Gastroesophageal sphincter (tissue), 4 donors: Measurements from ENCODE around the gene HMGN4. TPM values are rescaled to one million over a fixed set of nuclear protein-coding genes. Genes with fewer than 3 reads are reported as not detected.
"Not testable (repeated sequence)": the region's sequence is repeated elsewhere in the genome, so short reads cannot be mapped to it uniquely, and the experiment has no call there.

ENCODE experiments used
- ATAC-seq: fragments of 150-250 bp; one replicate; pipeline ENCODE4 v1.9.1; 2016; ENCODE audit warnings: mild to moderate bottlenecking, moderate library complexity
- H3K27ac ChIP-seq, 4 donors: fragments of 200-600 bp; sonication (generic) in 3 of 4; 1 replicate in 3 of 4; 2 replicates in 1 of 4; pipeline ENCODE4 v1.5.1; 2016 to 2019
- H3K27me3 ChIP-seq: fragments of 200-600 bp; sonication (generic); one replicate; pipeline ENCODE4 v1.5.1; 2019
- H3K36me3 ChIP-seq, 2 donors: fragments of 200-600 bp; sonication (generic); one replicate each; pipeline ENCODE4 v1.5.1; 2019; ENCODE audit warnings: control low read depth in 1 of 2
- H3K4me1 ChIP-seq, 3 donors: fragments of 200-600 bp; sonication (generic); 1 replicate in 2 of 3; 2 replicates in 1 of 3; pipeline ENCODE4 v1.5.1; 2016 to 2019; ENCODE audit warnings: control low read depth in 2 of 3
- H3K4me3 ChIP-seq, 2 donors: fragments of 200-600 bp; sonication (generic); one replicate each; pipeline ENCODE4 v1.5.1; 2019; ENCODE audit warnings: mild to moderate bottlenecking in 1 of 2, moderate library complexity in 1 of 2
- H3K9me3 ChIP-seq, 3 donors: fragments of 200-600 bp; sonication (generic); one replicate each; pipeline ENCODE4 v1.5.1; 2017 to 2019; ENCODE audit warnings: control low read depth in 2 of 3
- EP300 ChIP-seq: sonication (generic); formaldehyde crosslinking; IDR thresholded peaks from one replicate; pipeline ENCODE4 v1.6.1; 2017; ENCODE audit warnings: antibody characterized with exemption, mild to moderate bottlenecking
- POLR2A ChIP-seq, 2 donors: fragments of 450-650 bp; IDR thresholded peaks; one replicate each; pipeline ENCODE4 v1.6.1; 2017; ENCODE audit warnings: antibody characterized with exemption in 2 of 2, mild to moderate bottlenecking in 2 of 2, moderate library complexity in 1 of 2
- POLR2AphosphoS5 ChIP-seq: sonication (generic); formaldehyde crosslinking; IDR thresholded peaks from one replicate; pipeline ENCODE4 v1.6.1; 2017; ENCODE audit warnings: antibody characterized with exemption
- WGBS, 2 donors: methylation state at CpG; one replicate each; pipeline ENCODE4 v1.1.5; 2018; ENCODE audit warnings: low coverage in 1 of 2; 5-methylcytosine and 5-hydroxymethylcytosine counted together
- total RNA-seq, 4 donors: library from RNA; depleted of rRNA; stranded (reverse); fragments of >200 nt; gene quantifications; one replicate each; pipeline ENCODE4 v1.1.0, GENCODE V29; 2016
- TF ChIP-seq, protein P1 (sequence below), 4 experiments: fragments of 200-600 bp in 2 of 4; fragments of 450-650 bp in 2 of 4; sonication (generic) in 1 of 4; IDR thresholded peaks; one replicate each; pipeline ENCODE4 v1.5.1; 2017 to 2019; ENCODE audit warnings: antibody characterized with exemption in 4 of 4, mild to moderate bottlenecking in 2 of 4, moderate library complexity in 2 of 4

The HMGN4 gene
- total RNA-seq, 4 donors from 2014 or later = 80.5 to 121 (median 91.6) TPM

DNA sequence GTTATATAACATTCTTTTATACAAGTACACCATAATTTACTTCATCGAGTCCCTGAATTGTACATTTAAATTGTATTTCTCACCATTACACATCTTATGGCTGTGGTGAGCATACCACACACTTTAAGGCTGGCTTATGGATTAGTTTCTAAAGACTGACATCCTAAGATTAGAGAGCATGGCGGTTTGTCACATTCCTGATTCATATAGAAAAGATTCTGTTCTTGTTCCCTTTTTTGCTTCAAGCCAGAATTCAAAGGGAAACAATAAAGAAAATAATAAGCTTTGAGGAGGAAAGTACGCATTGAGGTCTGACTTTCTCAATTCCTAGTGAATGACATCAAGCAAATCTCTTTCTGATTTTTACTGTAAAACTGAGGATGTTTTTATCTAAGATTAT lies 35.5 kb upstream of the HMGN4 start:
- Histone ChIP-seq H3K4me1 (peaks cover 0 to 12% (median 5%) of the 10 kb centered on the region in 3 donors), H3K9me3 (no peaks in the 10 kb centered on the region), H3K36me3 (no peaks in the 10 kb centered on the region), H3K27ac (no peak overlapping the region), H3K4me3 (no peak overlapping the region), H3K27me3 (peaks cover 53% of the 10 kb centered on the region)
- no peak for TF ChIP-seq POLR2A (IDR thresholded peaks at IDR 0.05)
- TF ChIP-seq EP300 = no peak
- TF ChIP-seq POLR2AphosphoS5 = no peak
- TF ChIP-seq, protein P1, sequence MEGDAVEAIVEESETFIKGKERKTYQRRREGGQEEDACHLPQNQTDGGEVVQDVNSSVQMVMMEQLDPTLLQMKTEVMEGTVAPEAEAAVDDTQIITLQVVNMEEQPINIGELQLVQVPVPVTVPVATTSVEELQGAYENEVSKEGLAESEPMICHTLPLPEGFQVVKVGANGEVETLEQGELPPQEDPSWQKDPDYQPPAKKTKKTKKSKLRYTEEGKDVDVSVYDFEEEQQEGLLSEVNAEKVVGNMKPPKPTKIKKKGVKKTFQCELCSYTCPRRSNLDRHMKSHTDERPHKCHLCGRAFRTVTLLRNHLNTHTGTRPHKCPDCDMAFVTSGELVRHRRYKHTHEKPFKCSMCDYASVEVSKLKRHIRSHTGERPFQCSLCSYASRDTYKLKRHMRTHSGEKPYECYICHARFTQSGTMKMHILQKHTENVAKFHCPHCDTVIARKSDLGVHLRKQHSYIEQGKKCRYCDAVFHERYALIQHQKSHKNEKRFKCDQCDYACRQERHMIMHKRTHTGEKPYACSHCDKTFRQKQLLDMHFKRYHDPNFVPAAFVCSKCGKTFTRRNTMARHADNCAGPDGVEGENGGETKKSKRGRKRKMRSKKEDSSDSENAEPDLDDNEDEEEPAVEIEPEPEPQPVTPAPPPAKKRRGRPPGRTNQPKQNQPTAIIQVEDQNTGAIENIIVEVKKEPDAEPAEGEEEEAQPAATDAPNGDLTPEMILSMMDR (IDR thresholded peaks at IDR 0.05) = no peak
- ATAC-seq = no peak
- WGBS, 2 donors = 95 to 100% methylated on average over 2 to 3 of the region's 3 CpGs

DNA sequence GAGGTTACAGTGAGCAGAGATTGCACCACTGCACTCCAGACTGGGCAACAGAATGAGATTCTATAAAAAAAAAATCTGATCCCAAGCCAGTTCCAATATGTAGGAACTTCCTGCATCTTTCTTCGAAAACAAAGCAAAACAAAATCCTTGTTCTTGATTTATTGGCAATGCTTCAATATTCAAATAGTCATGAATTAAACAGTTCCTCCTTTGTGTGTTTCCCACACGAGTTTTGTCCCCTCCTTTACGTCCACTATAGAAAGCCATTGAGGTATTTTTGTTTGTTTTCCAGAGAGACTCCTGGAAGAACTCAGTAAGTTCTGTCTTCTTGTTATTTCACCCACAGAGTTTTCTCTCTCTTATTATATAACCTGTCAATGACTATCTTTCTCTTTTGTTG lies 30.5 kb upstream of the HMGN4 start:
- Histone ChIP-seq H3K27me3 (peaks cover 31% of the 10 kb centered on the region), H3K27ac (no peak overlapping the region), H3K36me3 (no peaks in the 10 kb centered on the region), H3K4me1 (no peaks in the 10 kb centered on the region), H3K4me3 (no peak overlapping the region), H3K9me3 (no peaks in the 10 kb centered on the region)
- no peak for TF ChIP-seq EP300
- no peak for TF ChIP-seq POLR2AphosphoS5
- TF ChIP-seq, protein P1 (IDR thresholded peaks at IDR 0.05) = no peak
- no peak for TF ChIP-seq POLR2A (IDR thresholded peaks at IDR 0.05)
- WGBS, 2 donors = 67 to 81% methylated on average over 3 of the region's 3 CpGs
- ATAC-seq = no peak

DNA sequence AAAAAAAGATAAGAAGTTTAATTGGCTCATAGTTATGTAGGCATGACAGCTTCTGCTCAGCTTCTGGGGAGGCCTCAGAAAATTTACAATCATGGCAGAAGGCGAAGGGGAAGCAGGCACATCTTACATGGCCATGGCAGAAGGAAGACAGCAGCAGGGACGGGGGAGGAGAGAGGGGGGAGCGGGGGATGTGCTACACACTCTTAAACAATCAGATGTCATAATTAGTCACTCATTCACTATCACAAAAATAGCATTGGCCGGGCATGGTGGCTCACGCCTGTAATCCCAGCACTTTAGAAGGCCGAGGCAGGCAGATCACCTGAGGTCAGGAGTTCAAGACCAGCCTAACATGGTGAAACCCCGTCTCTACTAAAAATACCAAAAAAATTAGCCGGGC lies 27.1 kb upstream of the HMGN4 start:
- not testable (repeated sequence) for H3K9me3 ChIP-seq, H3K4me3 ChIP-seq, H3K36me3 ChIP-seq, ATAC-seq, H3K27ac ChIP-seq, H3K27me3 ChIP-seq, H3K4me1 ChIP-seq
- 92% methylated on average over 3 of the region's 8 CpGs; no CpG with 5 or more reads in 1 of the 2 donors for WGBS, 2 donors

DNA sequence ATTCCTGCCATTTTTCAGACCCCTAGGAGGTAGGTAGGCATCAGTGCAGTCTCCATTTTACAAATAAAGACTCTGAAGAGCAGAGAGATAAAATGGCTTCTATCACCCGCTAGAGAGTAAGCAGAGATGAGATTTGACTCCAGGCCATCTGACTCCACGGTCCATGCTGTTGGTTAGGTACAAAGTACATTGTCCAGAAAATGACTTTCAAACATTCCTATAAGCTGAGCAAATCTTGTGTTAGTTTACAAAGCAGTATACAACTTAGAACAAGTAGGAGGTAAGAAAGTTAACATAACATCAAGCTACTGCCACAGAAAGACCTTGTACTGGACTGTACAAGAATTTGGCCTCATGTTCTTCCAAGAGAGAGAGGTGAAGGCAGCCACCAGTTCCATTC lies 23.2 kb upstream of the HMGN4 start:
- ATAC-seq = no peak
- Histone ChIP-seq H3K9me3 (no peaks in the 10 kb centered on the region), H3K4me1 (peaks cover 0 to under 1% (median 0%) of the 10 kb centered on the region in 3 donors), H3K27me3 (no peaks in the 10 kb centered on the region), H3K36me3 (no peaks in the 10 kb centered on the region), H3K4me3 (no peak overlapping the region), H3K27ac (no peak overlapping the region)
- 72 to 86% methylated on average over 2 of the region's 2 CpGs for WGBS, 2 donors
- TF ChIP-seq POLR2A (IDR thresholded peaks at IDR 0.05) = no peak
- TF ChIP-seq EP300 = no peak
- TF ChIP-seq POLR2AphosphoS5 = no peak
- TF ChIP-seq, protein P1 (IDR thresholded peaks at IDR 0.05) = no peak

- ATAC-seq = no peak
- Histone ChIP-seq H3K4me3 (no peak overlapping the region), H3K27me3 (no peaks in the 10 kb centered on the region), H3K27ac (no peak overlapping the region), H3K36me3 (no peaks in the 10 kb centered on the region), H3K4me1 (peaks cover 0 to 5% (median 0%) of the 10 kb centered on the region in 3 donors), H3K9me3 (no peaks in the 10 kb centered on the region)
- WGBS, 2 donors = 71 to 84% methylated on average over 7 to 9 of the region's 9 CpGs
- TF ChIP-seq POLR2AphosphoS5 (no peak), POLR2A (IDR thresholded peaks at IDR 0.05) (no peak), EP300 (no peak)
- TF ChIP-seq, protein P1 (IDR thresholded peaks at IDR 0.05) = no peak
Measured at GRCh38 chr6:26516481-26517427, 21.4 kb upstream of the HMGN4 start.
